Measurements from ENCODE around the gene GPX7. TPM values are rescaled to one million over a fixed set of nuclear protein-coding genes. Genes with fewer than 3 reads are reported as not detected.

The GPX7 gene
- total RNA-seq, 1 experiment from 2014 or later = 9.9 TPM

GRCh38 chr1:52553362-52554266 is 48.6 kb upstream of the GPX7 start:
- H3K4me3 Mint-ChIP-seq = peak overlapping the region; percentile 86
- ATAC-seq = peak; percentile 72
- peak overlapping the region; percentile 81 for H3K27ac Mint-ChIP-seq
- H3K36me3 Mint-ChIP-seq = no peaks in the 10 kb centered on the region
- no peaks in the 10 kb centered on the region for H3K9me3 Mint-ChIP-seq
- ChIA-PET CTCF (interaction anchor here (0.7 to 1.3 kb wide), 12 partner anchors 14 to 149 kb away, joined by 3 to 10 read pairs (median 4); partner anchors contain the start of genes ORC1, PRPF38A and SHISAL2A), POLR2A (interaction anchor here (0.5 to 2.2 kb wide), 8 partner anchors 17 to 592 kb away, joined by 3 to 16 read pairs (median 4); partner anchors contain the start of genes ORC1 and PRPF38A)
- peaks cover 36% of the 10 kb centered on the region for H3K4me1 Mint-ChIP-seq
- DNase-seq (ENCODE audit: low spot score) = peak; percentile 85
- no peaks in the 10 kb centered on the region for H3K27me3 Mint-ChIP-seq (ENCODE audit: low read depth)
- TF ChIP-seq JUN (CRISPR knock-in tag; IDR thresholded peaks at IDR 0.05) = peak; percentile 53; the same call in 1 of the 2 replicates
- TF ChIP-seq ZNF423 (CRISPR knock-in tag; IDR thresholded peaks at IDR 0.05) = no peak
- TF ChIP-seq, protein P1, sequence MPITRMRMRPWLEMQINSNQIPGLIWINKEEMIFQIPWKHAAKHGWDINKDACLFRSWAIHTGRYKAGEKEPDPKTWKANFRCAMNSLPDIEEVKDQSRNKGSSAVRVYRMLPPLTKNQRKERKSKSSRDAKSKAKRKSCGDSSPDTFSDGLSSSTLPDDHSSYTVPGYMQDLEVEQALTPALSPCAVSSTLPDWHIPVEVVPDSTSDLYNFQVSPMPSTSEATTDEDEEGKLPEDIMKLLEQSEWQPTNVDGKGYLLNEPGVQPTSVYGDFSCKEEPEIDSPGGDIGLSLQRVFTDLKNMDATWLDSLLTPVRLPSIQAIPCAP (CRISPR knock-in tag; IDR thresholded peaks at IDR 0.05) = no peak
- no peak for TF ChIP-seq ZNF416 (CRISPR knock-in tag; IDR thresholded peaks at IDR 0.05)
- no peak for TF ChIP-seq NFATC4 (CRISPR knock-in tag; IDR thresholded peaks at IDR 0.05)
- no peak for TF ChIP-seq CREM (CRISPR knock-in tag; IDR thresholded peaks at IDR 0.05)
- TF ChIP-seq, protein P2, sequence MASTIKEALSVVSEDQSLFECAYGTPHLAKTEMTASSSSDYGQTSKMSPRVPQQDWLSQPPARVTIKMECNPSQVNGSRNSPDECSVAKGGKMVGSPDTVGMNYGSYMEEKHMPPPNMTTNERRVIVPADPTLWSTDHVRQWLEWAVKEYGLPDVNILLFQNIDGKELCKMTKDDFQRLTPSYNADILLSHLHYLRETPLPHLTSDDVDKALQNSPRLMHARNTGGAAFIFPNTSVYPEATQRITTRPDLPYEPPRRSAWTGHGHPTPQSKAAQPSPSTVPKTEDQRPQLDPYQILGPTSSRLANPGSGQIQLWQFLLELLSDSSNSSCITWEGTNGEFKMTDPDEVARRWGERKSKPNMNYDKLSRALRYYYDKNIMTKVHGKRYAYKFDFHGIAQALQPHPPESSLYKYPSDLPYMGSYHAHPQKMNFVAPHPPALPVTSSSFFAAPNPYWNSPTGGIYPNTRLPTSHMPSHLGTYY (CRISPR knock-in tag; IDR thresholded peaks at IDR 0.05) = no peak
- no peak for TF ChIP-seq ZNF671 (CRISPR knock-in tag; IDR thresholded peaks at IDR 0.05)
- no peak for TF ChIP-seq SMAD4 (CRISPR knock-in tag; IDR thresholded peaks at IDR 0.05)
- peak; percentile 72; the same call in 1 of the 2 replicates for TF ChIP-seq ZBTB43 (CRISPR knock-in tag; IDR thresholded peaks at IDR 0.05)
- TF ChIP-seq PREB (CRISPR knock-in tag; IDR thresholded peaks at IDR 0.05; ENCODE audit: borderline replicate concordance) = no peak
- no peak for TF ChIP-seq STAT6 (CRISPR knock-in tag; conservative IDR thresholded peaks at IDR 0.05; ENCODE audit: low read depth)
- TF ChIP-seq ZNF532 (CRISPR knock-in tag; IDR thresholded peaks at IDR 0.05; ENCODE audit: borderline replicate concordance) = no peak
- no peak; the same call in 1 of the 2 replicates for TF ChIP-seq ARID4B (CRISPR knock-in tag; IDR thresholded peaks at IDR 0.05; ENCODE audit: borderline replicate concordance)
- TF ChIP-seq NR2C2 (CRISPR knock-in tag; IDR thresholded peaks at IDR 0.05) = no peak
- no peak for TF ChIP-seq CREB1 (CRISPR knock-in tag; IDR thresholded peaks at IDR 0.05)
- no peak for TF ChIP-seq OVOL2 (CRISPR knock-in tag; IDR thresholded peaks at IDR 0.05; ENCODE audit: borderline replicate concordance)
- TF ChIP-seq GTF2I (CRISPR knock-in tag; conservative IDR thresholded peaks at IDR 0.05) = no peak
